H1 (cell line): ENCODE results near the gene MAN2A1.

Source experiments
- CBX5 ChIP-seq: fragments of 300-800, 300-1000 bp; sonication (generic); IDR thresholded peaks from 2 replicates; pipeline ENCODE4 v1.7.1; 2016; ENCODE audit warnings: antibody characterized with exemption, low read length, low read depth
- CEBPB ChIP-seq: IDR thresholded peaks from 2 replicates; pipeline ENCODE4 v1.6.1; 2012; ENCODE audit warnings: low read depth, low read length
- CHD1 ChIP-seq: IDR thresholded peaks from 2 replicates; pipeline ENCODE4 v1.6.1; 2012; ENCODE audit warnings: low read depth, low read length, improper control_type of control experiment
- CREB1 ChIP-seq: IDR thresholded peaks from 2 replicates; pipeline ENCODE4 v1.6.1; 2012; ENCODE audit warnings: inconsistent platforms
- CTCF ChIP-seq, 3 experiments: IDR thresholded peaks; 1 replicate in 2 of 3; 2 replicates in 1 of 3; pipeline versions ENCODE4 v1.5.1 to v1.6.1; 2011; ENCODE audit warnings: low read length in 3 of 3, mild to moderate bottlenecking in 3 of 3, inconsistent platforms in 2 of 3, low read depth in 1 of 3, moderate library complexity in 1 of 3; ENCODE audit not compliant: insufficient read depth in 1 of 3; ENCODE audit errors: control extremely low read depth in 1 of 3
- EP300 ChIP-seq, 2 experiments: IDR thresholded peaks; 1 replicate in 1 of 2; 2 replicates in 1 of 2; pipeline ENCODE4 v1.6.1; 2011 to 2012; ENCODE audit warnings: low read depth in 2 of 2, low read length in 2 of 2, mild to moderate bottlenecking in 2 of 2, borderline replicate concordance in 1 of 2, inconsistent platforms in 1 of 2, moderate library complexity in 1 of 2
- EZH2 ChIP-seq: fragments of 200-600 bp; sonication (generic); IDR thresholded peaks from 2 replicates; pipeline ENCODE4 v1.7.1; 2012; ENCODE audit warnings: low read depth, mild to moderate bottlenecking, moderate library complexity, low read length, inconsistent platforms; ENCODE audit not compliant: severe bottlenecking
- NANOG ChIP-seq: IDR thresholded peaks from 2 replicates; pipeline ENCODE4 v1.6.1; 2011; ENCODE audit warnings: low read length, low read depth, mild to moderate bottlenecking, inconsistent platforms; ENCODE audit not compliant: insufficient read depth, poor library complexity, severe bottlenecking
- POLR2A ChIP-seq, 2 experiments: IDR thresholded peaks; 1 replicate in 1 of 2; 2 replicates in 1 of 2; pipeline ENCODE4 v1.6.1; 2011; ENCODE audit warnings: low read depth in 2 of 2, low read length in 2 of 2, mild to moderate bottlenecking in 2 of 2; ENCODE audit errors: control extremely low read depth in 1 of 2
- POLR2AphosphoS5 ChIP-seq: IDR thresholded peaks from 2 replicates; pipeline ENCODE4 v1.6.1; 2011; ENCODE audit warnings: low read depth, low read length
- RXRA ChIP-seq: IDR thresholded peaks from 2 replicates; pipeline ENCODE4 v1.6.1; 2011; ENCODE audit warnings: low read depth, mild to moderate bottlenecking, low read length, moderate library complexity; ENCODE audit not compliant: insufficient read depth
- TCF12 ChIP-seq: IDR thresholded peaks from 2 replicates; pipeline ENCODE4 v1.6.1; 2011; ENCODE audit warnings: low read depth, mild to moderate bottlenecking, low read length
- TF ChIP-seq, protein P1 (sequence below): IDR thresholded peaks from 2 replicates; pipeline ENCODE4 v1.6.1; 2011; ENCODE audit warnings: low read length, improper control_type of control experiment

DNA sequence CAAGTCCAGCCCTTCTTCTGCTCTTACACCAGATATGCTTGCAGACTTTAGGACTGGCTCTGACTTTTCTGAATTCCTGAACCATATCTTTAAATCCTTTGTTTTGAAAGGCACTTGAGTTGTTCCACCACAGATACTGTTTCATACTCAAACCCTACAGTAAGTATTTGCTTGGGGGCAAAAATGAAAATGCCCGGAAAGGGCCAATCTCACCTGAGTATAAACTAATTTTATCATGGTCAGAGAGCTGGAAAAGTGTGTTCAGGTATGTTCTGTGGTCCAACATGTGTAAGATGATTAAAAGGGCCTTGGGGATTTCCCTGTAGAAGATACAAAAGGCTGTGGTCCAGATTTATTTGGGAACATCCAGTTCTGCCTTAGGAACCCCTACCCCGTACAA is 225.2 kb downstream of the MAN2A1 start:
- TF ChIP-seq RXRA, result no peak
- no peak for TF ChIP-seq EZH2
- TF ChIP-seq POLR2A (IDR thresholded peaks at IDR 0.05; ENCODE audit: control extremely low read depth in 1 of 2, low read depth in 2 of 2, low read length in 2 of 2), result no peak
- TF ChIP-seq CEBPB, result no peak
- no peak for TF ChIP-seq TCF12
- TF ChIP-seq, protein P1, sequence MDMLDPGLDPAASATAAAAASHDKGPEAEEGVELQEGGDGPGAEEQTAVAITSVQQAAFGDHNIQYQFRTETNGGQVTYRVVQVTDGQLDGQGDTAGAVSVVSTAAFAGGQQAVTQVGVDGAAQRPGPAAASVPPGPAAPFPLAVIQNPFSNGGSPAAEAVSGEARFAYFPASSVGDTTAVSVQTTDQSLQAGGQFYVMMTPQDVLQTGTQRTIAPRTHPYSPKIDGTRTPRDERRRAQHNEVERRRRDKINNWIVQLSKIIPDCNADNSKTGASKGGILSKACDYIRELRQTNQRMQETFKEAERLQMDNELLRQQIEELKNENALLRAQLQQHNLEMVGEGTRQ, result no peak
- no peak for TF ChIP-seq CTCF (IDR thresholded peaks at IDR 0.05; ENCODE audit: control extremely low read depth in 1 of 3, insufficient read depth in 1 of 3, low read depth in 1 of 3, low read length in 3 of 3)
- TF ChIP-seq NANOG, result no peak
- TF ChIP-seq EP300 (IDR thresholded peaks at IDR 0.05; ENCODE audit: borderline replicate concordance in 1 of 2, low read depth in 2 of 2, low read length in 2 of 2), result no peak
- TF ChIP-seq CREB1, result no peak
- no peak for TF ChIP-seq CBX5
- TF ChIP-seq CHD1, result no peak
- TF ChIP-seq POLR2AphosphoS5, result no peak
